ENCODE results near the gene OTOP2.

OTOP2 gene

DNA sequence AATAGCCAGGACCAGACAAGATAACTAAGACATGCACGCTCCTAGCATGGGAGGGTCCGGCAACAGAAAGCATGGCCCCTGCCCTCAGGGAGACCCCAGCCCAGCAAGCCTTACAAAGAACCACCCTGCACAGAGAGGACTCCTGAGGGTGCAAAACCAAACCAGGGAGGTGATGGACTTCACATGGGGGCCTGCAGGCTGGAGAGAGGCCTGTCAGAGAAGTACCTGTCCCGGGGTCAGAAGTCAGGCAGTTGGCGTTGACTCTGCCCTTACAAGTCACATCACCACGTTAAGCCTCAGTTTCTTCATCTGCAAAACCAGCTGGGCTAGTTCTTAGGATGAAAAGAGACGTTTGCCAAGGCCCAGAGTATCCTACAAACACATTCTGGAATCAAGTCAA lies 4.7 kb downstream of the OTOP2 start:
- TF ChIP-seq POLR2A (IDR thresholded peaks at IDR 0.05; ENCODE audit: low read length): no peak
- TF ChIP-seq GATA1 (IDR thresholded peaks at IDR 0.05; ENCODE audit: low read depth, low read length): no peak
- DNase-seq: no peak

DNA sequence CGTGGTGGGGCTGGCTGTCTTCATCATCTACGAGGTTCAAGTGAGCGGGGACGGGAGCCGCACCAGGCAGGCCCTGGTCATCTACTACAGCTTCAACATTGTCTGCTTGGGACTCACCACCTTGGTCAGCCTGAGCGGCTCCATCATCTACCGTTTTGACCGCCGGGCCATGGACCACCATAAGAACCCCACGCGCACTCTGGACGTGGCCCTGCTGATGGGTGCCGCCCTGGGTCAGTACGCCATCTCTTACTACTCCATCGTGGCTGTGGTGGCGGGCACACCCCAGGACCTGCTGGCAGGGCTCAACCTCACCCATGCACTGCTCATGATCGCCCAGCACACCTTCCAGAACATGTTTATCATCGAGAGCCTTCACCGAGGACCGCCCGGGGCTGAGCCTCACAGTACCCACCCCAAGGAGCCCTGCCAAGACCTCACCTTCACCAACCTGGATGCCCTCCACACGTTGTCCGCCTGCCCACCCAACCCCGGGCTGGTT lies 6.5 kb downstream of the OTOP2 start:
- TF ChIP-seq GATA1 (IDR thresholded peaks at IDR 0.05; ENCODE audit: low read depth, low read length) (no peak), POLR2A (IDR thresholded peaks at IDR 0.05; ENCODE audit: low read length) (no peak)
- DNase-seq: no peak

DNA sequence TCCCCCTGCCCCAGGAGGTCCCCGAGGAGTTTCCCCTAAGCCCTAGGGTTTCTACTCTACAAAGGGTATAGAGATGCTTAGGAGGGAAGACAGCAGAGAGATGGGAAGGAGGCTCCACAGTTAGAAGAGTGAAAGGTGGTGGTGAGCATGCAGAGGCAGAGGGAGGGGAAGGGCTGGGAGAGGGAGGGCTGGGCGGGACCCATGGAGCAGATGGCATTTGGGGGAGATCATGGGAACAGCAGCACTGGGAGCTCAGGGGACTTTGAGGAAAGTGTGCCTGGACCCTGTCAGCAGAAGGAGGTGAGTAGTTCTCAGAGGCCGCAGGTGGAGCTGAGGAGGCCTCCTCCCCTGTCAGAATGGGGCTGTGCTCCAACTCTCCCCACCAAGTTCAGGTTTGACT lies 11.0 kb downstream of the OTOP2 start:
- TF ChIP-seq GATA1 (IDR thresholded peaks at IDR 0.05; ENCODE audit: low read depth, low read length): no peak
- no peak for TF ChIP-seq POLR2A (IDR thresholded peaks at IDR 0.05; ENCODE audit: low read length)
- no peak for DNase-seq

DNA sequence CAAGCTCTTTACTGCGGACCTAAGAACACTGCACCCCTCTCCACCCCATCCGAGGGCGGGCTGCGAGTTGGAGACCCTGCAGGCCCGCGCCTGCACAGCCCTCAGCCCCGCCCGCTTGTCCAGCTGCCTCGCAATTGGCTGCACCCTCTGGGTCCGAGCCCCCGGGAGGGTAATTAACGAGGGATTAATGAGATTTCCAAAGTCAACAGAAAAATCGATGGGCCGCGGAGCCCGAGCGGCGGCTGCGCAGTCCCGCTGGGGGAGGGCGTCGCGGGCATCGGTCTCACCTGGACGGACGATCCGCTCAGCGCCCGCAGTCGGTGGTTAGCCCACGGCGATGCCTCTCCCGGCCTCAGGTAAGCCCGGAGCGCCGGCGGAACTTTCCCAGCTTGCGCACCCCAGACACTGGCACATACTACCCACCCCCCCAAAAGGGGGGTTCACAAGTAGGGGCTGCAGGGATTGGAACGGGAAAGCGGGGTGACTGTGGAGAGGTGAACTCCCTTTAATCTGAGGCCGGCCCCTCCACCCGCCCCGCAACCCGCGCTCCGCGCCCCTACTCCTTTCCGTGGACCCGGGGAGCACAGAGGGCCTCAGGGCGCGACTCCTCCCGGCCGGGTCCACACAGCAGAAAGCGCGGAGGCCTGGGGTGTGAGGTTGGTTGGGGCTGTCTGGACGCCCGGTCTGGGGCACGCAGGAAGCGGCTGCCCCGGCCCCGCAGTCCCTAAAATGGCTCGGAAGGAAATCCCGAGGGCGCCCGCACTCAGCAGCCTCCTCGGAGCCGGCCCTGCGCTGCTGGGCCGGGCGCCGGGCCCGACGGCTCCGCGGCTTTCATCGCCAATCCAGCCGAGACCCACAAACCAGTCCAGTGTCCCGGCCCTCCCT lies 11.8 kb downstream of the OTOP2 start, which contains the start of gene OTOP3:
Gene OTOP3, plus strand, starts transcription at position 314 of the 885 bp plus-strand sequence. Its CDS starts 24 bp downstream, at position 338.
- no peak for TF ChIP-seq POLR2A (IDR thresholded peaks at IDR 0.05; ENCODE audit: low read length)
- no peak for TF ChIP-seq GATA1 (IDR thresholded peaks at IDR 0.05; ENCODE audit: low read depth, low read length)
- DNase-seq: no peak

DNA sequence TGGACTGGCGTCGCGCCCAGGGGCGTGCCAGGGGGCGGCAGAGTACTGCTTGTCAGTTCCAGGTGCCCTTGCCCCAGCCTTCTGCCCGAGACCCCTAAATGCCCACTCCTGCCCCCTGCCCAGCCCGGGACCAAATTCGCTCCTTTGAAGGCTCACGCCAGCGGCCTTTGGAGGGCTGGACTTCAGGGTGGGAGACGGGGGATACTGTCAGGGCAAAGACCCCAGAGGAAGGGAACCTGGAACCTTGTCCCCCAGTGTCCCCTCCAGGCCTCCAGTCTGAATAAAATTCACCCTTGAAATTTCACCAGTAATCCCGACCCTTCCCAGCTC lies 12.4 kb downstream of the OTOP2 start:
- TF ChIP-seq GATA1 (IDR thresholded peaks at IDR 0.05; ENCODE audit: low read depth, low read length) (no peak), POLR2A (IDR thresholded peaks at IDR 0.05; ENCODE audit: low read length) (no peak)
- DNase-seq: no peak

DNA sequence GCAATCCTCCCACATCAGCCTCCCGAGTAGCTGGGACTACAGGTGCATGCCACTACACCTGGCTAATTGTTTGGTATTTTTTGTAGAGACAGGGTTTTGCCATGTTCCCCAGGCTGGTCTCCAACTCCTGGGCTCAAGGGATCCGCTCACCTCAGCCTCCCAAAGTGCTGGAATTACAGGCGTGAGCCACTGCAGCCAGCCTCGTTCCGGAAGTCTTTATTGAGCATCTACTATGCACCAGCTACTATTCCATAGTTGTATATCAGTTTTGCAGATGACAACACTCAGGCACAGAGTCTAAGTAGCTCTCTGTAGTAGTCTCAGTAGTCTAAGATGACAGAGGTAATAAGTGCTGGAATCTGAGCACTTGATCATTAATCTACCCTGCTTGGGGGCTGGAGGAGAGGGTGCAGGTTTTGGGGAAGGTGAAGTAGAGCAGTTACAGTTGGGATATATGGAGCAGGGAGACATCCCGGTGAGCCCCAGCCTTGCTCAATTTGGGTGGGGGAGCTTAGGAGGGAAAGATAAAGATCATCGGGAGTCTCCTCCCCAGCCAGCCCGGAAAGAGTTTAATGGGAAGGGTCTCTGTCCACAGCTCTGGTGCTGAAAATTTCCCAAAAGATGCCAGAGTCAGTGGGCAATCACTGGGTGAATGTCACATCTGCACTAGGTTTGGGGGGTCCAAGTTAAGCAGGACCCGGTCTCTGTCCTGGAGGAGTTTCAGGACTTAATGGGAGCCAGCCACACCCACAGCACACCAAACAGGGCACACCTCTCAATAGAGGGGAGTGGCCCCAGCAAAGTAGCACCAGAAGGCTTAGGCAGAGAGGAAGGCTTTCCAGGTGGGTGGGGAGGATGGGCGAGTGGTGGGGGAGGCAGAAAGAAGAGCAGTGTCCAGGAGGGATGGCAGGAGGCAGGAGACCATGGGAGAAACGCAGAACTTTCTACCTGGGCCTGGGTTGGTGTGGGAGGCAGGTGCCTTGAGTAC lies 13.3 kb downstream of the OTOP2 start:
- no peak for DNase-seq
- no peak for TF ChIP-seq POLR2A (IDR thresholded peaks at IDR 0.05; ENCODE audit: low read length)
- TF ChIP-seq GATA1 (IDR thresholded peaks at IDR 0.05; ENCODE audit: low read depth, low read length): no peak

DNA sequence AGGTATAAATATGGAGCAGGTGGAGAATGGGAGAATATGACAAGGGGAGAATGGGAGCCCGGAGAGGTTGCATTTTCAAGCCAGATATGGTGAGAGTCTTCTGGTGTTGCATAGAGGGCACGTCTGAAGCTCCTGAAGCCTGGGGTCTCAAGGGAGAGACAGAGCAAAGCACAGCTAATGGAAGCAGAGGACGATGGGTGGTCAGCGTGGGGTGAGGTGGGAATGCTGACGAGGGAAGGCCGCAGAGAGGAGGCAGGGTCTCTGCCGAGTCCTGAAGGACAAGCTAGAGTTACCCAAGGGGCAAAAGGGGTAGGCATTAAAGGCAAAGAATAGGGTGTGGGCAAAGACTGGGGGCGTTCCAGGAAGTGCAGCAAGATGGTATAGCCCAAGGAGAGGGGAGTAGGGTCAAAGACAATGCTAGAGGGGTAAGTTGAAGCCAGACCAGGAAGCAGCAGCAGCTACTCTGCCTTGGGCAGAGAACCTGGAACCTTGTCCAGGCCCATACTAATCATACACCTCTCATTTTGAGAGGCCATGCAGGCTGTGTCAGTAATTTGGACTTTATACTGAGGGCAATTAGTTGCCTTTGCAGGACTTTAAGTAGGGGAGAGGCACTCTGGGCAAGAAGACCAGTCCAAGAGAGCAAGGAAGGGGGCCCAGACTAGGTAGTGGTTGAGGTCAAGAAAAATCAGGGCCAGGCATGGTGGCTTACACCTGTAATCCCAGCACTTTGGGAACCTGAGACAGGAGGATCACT lies 14.3 kb downstream of the OTOP2 start:
- TF ChIP-seq POLR2A (IDR thresholded peaks at IDR 0.05; ENCODE audit: low read length): no peak
- TF ChIP-seq GATA1 (IDR thresholded peaks at IDR 0.05; ENCODE audit: low read depth, low read length): no peak
- DNase-seq: no peak

DNA sequence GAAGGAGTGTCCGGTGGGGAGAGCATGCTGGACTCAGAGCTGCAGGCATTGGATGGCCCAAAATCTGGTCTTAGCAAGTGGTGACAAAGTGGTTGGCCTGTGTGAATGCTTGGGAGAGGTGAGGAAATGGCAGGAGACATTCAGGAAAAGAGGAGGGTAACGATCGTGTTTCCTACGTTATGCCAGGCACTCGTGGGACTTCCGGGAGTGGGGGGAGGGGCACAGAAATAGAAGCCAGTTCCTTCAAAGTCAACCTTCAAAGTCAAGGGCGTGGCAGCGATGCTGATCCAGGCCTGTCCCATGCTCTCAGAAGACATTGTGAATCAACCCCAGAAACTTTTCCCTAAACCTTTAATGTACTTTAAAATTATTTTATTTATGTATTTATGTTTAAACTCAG lies 15.5 kb downstream of the OTOP2 start:
- TF ChIP-seq POLR2A (IDR thresholded peaks at IDR 0.05; ENCODE audit: low read length) (no peak), GATA1 (IDR thresholded peaks at IDR 0.05; ENCODE audit: low read depth, low read length) (no peak)

DNA sequence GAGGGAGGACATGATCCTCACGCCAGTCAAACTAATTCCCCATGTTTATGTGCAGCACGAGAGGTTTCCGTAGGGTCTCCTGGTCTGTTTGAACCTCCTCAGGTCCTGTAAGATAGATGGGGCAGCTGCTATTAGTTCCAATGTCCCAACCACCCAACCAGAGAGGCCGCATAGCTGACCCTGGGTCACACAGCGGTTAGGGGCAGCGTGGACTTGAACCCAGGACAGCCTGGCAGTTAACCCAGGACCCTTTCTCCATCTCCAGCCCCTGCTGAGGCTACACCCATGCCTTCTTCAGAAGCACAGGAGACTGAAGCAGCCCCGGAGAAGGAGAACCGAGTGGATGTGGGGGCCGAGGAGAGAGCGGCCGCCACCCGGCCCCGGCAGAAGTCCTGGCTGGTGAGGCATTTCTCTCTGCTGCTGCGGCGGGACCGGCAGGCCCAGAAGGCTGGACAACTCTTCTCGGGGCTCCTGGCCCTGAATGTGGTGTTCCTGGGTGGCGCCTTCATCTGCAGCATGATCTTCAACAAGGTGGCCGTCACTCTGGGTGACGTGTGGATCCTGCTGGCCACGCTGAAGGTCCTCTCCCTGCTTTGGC lies 17.2 kb downstream of the OTOP2 start:
- TF ChIP-seq POLR2A (IDR thresholded peaks at IDR 0.05; ENCODE audit: low read length): no peak
- no peak for TF ChIP-seq GATA1 (IDR thresholded peaks at IDR 0.05; ENCODE audit: low read depth, low read length)
- DNase-seq: no peak

More for the DNA sequence above, 15.5 kb downstream of the OTOP2 start:
- no peak for DNase-seq

DNA sequence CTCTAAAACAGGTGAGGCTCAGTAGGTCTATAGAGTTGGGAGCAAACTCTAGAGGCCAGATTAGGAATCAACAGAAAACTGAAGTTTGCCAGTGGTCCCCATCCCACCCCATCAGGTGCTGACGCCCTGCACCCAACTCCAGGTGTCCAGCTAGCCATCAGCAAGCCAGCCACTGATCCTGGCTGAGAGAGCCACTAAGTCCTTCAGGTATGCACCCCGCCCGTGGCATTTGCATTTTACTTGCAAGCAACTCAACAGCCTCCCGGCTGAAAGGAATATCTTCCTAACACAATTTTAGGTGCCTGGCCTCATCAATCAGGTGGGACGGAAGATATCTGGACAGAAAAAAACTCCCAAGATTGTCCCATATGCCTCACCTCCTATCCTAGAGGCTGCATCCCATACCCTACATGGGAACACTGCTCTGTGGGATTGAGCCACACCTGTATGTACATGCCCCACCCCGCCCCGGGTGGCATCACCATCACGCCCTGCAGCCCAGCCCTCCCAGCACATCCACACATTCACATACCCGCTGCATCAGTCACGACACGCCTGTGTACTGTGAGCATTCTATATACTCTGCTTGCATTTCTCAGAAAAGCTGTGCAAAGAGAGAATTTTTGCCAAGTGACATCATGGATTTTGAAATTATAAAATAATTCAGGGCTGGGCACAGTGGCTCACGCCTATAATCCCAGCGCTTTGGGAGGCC lies 19.9 kb downstream of the OTOP2 start:
- no peak for DNase-seq
- TF ChIP-seq GATA1 (IDR thresholded peaks at IDR 0.05; ENCODE audit: low read depth, low read length): no peak

DNA sequence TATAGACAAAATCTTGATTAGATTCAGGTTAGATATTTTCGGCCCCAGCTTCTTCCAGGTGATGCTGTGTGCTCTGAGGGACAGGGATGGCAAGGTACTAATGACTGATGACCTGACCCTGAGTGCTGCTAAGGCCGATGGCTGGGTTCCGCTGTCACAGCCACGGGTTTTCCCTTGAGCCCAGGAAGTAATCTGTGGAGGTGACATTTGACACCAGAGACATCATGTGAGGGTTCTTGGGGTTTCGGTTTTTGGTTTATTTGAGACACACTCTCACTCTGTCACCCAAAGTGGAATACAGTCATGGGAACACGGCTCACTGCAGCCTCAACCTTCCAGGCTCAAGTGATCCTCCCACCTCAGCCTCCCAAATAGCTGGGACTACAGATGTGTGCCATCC lies 21.5 kb downstream of the OTOP2 start:
- DNase-seq: no peak
- TF ChIP-seq GATA1 (IDR thresholded peaks at IDR 0.05; ENCODE audit: low read depth, low read length): no peak
- TF ChIP-seq POLR2A (IDR thresholded peaks at IDR 0.05; ENCODE audit: low read length): no peak

DNA sequence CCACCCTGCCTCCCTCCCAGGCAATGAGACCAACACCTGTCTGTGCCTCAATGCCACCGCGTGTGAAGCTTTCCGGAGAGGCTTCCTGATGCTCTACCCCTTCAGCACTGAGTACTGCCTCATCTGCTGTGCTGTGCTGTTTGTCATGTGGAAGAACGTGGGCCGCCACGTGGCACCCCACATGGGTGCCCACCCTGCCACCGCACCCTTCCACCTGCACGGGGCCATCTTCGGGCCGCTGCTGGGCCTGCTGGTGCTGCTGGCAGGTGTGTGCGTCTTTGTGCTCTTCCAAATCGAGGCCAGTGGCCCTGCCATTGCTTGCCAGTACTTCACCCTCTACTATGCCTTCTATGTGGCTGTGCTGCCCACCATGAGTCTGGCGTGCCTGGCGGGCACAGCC lies 22.6 kb downstream of the OTOP2 start:
- TF ChIP-seq GATA1 (IDR thresholded peaks at IDR 0.05; ENCODE audit: low read depth, low read length) (no peak), POLR2A (IDR thresholded peaks at IDR 0.05; ENCODE audit: low read length) (no peak)
- DNase-seq: no peak

All from erythroblast (primary cell).